Endothelial cell (in vitro differentiated cells): ENCODE measurements around the gene ATG9A. TPM values are rescaled to one million over a fixed set of nuclear protein-coding genes. Genes with fewer than 3 reads are reported as not detected.

Source experiments
- DNase-seq: peaks from one replicate; pipeline ENCODE4 v3.0.0; 2021; ENCODE audit warnings: low spot score
- H3K27ac Mint-ChIP-seq: one replicate; pipeline ENCODE4 v1.8.0; 2021; ENCODE audit warnings: mixed read lengths, inconsistent platforms; ENCODE audit not compliant: unreplicated experiment
- H3K27me3 Mint-ChIP-seq: one replicate; pipeline ENCODE4 v1.8.0; 2021; ENCODE audit warnings: mild to moderate bottlenecking, moderate library complexity, mixed read lengths, inconsistent platforms; ENCODE audit not compliant: unreplicated experiment
- H3K36me3 Mint-ChIP-seq: one replicate; pipeline ENCODE4 v1.8.0; 2021; ENCODE audit warnings: mild to moderate bottlenecking, low read depth, mixed read lengths, inconsistent platforms; ENCODE audit not compliant: unreplicated experiment
- H3K4me1 Mint-ChIP-seq: one replicate; pipeline ENCODE4 v1.8.0; 2021; ENCODE audit warnings: mild to moderate bottlenecking, mixed read lengths, inconsistent platforms; ENCODE audit not compliant: unreplicated experiment
- H3K4me3 Mint-ChIP-seq: one replicate; pipeline ENCODE4 v1.8.0; 2021; ENCODE audit warnings: mild to moderate bottlenecking, mixed read lengths, inconsistent platforms; ENCODE audit not compliant: unreplicated experiment
- H3K9me3 Mint-ChIP-seq: one replicate; pipeline ENCODE4 v1.8.0; 2021; ENCODE audit warnings: mixed read lengths, inconsistent platforms; ENCODE audit not compliant: unreplicated experiment
- total RNA-seq: library from RNA; stranded (reverse); fragmentation: NEBNext Ultra II Directional; extraction: Animal tissue kit (Norgen Biotek cat#: 25700); gene quantifications from one replicate; pipeline ENCODE4 v1.2.1, GENCODE V29; 2021; ENCODE audit not compliant: unreplicated experiment
- TF ChIP-seq, protein P1 (sequence below): fragments of 200-600 bp; sonication (generic); IDR thresholded peaks from one replicate; pipeline ENCODE4 v1.5.0; 2021; ENCODE audit warnings: antibody characterized with exemption; ENCODE audit not compliant: unreplicated experiment

Gene ATG9A
- total RNA-seq, 1 donor from 2014 or later, result 48.5 TPM

DNA sequence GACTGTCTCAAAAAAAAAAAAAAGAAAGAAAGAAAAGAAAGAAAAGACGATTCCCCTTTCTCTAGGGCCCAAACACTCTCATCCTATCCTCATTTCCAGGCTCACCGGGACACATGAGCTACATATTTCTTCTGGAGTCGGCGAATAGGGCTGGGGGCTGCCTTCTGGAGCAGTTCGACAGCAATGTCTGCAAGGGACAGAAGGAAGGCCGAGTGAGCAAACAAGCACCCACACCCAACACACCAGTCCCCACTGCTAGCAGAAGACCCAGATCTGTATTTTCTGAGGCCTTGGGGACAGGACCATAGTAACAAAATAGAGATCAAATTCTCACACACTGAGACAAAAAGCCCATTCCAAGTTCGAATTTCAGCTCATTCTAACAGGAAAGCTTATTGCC lies 54.0 kb downstream of the ATG9A start:
- Mint-ChIP-seq H3K27ac (peak overlapping the region; percentile 36), H3K4me1 (peaks cover 38% of the 10 kb centered on the region), H3K4me3 (no peak overlapping the region), H3K27me3 (peaks cover 22% of the 10 kb centered on the region), H3K36me3 (peaks cover 40% of the 10 kb centered on the region), H3K9me3 (no peaks in the 10 kb centered on the region)
- DNase-seq, result no peak
- TF ChIP-seq, protein P1, sequence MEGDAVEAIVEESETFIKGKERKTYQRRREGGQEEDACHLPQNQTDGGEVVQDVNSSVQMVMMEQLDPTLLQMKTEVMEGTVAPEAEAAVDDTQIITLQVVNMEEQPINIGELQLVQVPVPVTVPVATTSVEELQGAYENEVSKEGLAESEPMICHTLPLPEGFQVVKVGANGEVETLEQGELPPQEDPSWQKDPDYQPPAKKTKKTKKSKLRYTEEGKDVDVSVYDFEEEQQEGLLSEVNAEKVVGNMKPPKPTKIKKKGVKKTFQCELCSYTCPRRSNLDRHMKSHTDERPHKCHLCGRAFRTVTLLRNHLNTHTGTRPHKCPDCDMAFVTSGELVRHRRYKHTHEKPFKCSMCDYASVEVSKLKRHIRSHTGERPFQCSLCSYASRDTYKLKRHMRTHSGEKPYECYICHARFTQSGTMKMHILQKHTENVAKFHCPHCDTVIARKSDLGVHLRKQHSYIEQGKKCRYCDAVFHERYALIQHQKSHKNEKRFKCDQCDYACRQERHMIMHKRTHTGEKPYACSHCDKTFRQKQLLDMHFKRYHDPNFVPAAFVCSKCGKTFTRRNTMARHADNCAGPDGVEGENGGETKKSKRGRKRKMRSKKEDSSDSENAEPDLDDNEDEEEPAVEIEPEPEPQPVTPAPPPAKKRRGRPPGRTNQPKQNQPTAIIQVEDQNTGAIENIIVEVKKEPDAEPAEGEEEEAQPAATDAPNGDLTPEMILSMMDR, result no peak

DNA sequence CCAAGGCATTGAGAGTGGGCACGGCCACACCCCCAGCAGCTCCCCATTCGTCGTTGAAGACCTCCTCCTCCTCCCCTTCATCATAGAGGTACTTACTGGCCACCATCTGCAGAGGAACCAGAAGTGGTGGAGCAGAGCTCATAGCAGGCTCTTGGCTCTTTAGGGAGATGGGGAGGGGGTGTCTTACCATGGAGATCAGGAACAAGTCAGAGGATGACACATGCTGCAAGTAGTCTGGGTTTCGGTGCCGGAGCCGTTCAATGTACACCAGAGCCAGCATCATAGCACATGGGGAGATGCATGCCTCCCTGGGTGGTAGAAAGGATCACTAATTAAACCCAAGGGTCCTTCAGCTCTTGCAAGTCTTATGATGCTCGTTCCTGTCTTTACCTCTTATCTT lies 54.6 kb downstream of the ATG9A start:
- Mint-ChIP-seq H3K9me3 (no peaks in the 10 kb centered on the region), H3K36me3 (peaks cover 40% of the 10 kb centered on the region), H3K4me3 (peak overlapping the region; percentile 80), H3K27me3 (peaks cover 22% of the 10 kb centered on the region), H3K27ac (no peak overlapping the region), H3K4me1 (peaks cover 38% of the 10 kb centered on the region)
- DNase-seq, result no peak
- TF ChIP-seq, protein P1, result no peak

DNA sequence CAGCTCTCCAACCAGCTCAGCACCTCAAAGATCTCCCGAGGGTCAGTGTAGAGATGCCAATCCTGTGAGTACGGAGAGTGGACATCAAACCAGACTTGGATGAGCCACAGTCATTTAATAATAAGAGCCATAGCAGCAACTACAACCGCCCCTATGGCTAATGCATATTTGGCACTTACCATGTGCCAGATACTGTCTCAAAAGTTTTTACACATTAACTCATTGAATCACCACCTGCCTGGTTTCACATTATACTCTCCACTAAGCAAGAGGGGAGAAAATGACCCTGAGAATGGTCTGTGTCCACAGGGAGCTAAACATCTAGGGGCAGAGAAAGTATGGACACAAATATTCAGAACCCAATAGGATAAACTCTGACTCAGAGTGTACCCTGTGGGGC lies 55.3 kb downstream of the ATG9A start:
- no peak for DNase-seq
- H3K9me3 Mint-ChIP-seq, result no peaks in the 10 kb centered on the region
- peaks cover 35% of the 10 kb centered on the region for H3K4me1 Mint-ChIP-seq
- H3K36me3 Mint-ChIP-seq, result peaks cover 36% of the 10 kb centered on the region
- H3K27me3 Mint-ChIP-seq, result peaks cover 20% of the 10 kb centered on the region
- H3K4me3 Mint-ChIP-seq, result peak overlapping the region; percentile 80
- TF ChIP-seq, protein P1, result no peak
- peak overlapping the region; percentile 13 for H3K27ac Mint-ChIP-seq

DNA sequence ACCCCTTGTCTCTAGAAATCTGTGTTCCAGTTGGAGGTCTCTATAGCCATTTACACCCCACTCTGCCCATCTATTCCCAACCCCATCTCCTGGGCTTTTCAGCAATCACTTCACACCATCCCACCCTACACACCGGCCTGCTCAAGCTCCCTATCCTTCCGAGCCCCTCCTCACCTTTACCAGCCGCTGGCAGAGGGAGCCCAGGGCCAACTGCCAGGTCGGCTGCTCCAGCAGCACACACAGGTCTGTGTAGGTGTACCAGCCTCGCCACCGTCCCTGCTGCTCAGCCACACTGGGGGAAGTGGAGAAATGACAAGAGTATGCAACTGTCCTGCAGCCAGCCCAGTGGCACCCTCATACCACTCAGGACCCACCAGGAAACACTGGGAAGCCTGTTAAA lies 56.3 kb downstream of the ATG9A start:
- peaks cover 32% of the 10 kb centered on the region for H3K36me3 Mint-ChIP-seq
- TF ChIP-seq, protein P1, result no peak
- H3K9me3 Mint-ChIP-seq, result no peaks in the 10 kb centered on the region
- H3K4me3 Mint-ChIP-seq, result no peak overlapping the region
- H3K4me1 Mint-ChIP-seq, result peaks cover 31% of the 10 kb centered on the region
- H3K27ac Mint-ChIP-seq, result no peak overlapping the region
- DNase-seq, result no peak
- H3K27me3 Mint-ChIP-seq, result peaks cover 16% of the 10 kb centered on the region

DNA sequence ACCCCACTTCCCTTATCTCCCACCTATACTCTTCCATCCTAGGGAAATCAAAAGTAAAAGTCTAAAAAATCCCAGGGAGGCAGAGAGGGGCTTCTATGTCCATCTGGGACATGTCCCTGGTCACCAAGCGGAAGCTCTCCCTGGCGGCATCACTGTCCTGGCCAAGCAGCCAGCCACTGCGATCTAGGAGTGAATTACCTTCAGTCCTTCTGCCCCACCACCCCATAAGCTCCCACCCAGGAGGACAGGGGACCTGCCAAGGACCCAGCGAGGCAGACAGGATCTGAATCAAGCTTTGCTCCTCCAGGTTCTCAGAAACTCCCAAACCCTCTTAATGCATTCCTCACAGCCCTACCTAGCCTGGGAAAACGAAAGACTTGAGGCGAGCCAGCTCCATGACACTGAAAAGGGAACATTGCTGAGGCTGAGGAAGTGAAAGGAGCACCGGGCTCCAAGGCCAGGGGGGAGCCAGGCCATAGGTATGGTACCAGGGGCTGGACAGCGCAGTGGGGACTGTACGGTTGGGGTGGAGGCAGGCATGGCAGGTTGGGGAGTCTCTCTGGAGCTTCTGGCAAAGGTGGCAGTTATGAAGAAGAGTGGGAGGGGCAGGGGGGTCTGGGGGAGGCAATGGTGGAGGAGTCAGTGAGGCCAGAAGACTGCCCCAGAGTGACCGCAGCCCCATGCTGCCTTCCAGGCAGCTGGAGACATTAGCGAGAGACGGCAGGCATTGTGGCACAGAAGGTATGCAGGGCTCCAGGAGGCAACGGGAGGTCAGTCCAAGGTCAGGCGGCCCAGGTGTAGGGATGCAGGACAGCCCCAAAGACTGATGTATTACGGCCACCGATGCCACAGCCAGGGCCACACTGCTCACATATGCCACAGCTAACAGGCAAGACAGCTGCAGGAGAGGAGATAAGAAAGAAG lies 56.9 kb downstream of the ATG9A start:
- H3K9me3 Mint-ChIP-seq, result no peaks in the 10 kb centered on the region
- H3K36me3 Mint-ChIP-seq, result peaks cover 35% of the 10 kb centered on the region
- TF ChIP-seq, protein P1, result no peak
- H3K27ac Mint-ChIP-seq, result peak overlapping the region; percentile 36
- peaks cover 31% of the 10 kb centered on the region for H3K4me1 Mint-ChIP-seq
- H3K4me3 Mint-ChIP-seq, result no peak overlapping the region
- peaks cover 17% of the 10 kb centered on the region for H3K27me3 Mint-ChIP-seq
- no peak for DNase-seq
